VCaP (cell line): Measurements from ENCODE around the gene PGGT1B.
A peak's percentile ranks its signal among the peaks of the same experiment; 100 is the strongest.

ENCODE experiments used
- H3K27ac ChIP-seq: fragments of 450-650 bp; 2 replicates; pipeline ENCODE4 v1.5.1; 2017
- TF ChIP-seq, protein P1 (sequence below): fragments of 450-650 bp; conservative IDR thresholded peaks from 2 replicates; pipeline ENCODE4 v1.5.1; 2017; ENCODE audit warnings: mild to moderate bottlenecking, moderate library complexity

PGGT1B gene

DNA sequence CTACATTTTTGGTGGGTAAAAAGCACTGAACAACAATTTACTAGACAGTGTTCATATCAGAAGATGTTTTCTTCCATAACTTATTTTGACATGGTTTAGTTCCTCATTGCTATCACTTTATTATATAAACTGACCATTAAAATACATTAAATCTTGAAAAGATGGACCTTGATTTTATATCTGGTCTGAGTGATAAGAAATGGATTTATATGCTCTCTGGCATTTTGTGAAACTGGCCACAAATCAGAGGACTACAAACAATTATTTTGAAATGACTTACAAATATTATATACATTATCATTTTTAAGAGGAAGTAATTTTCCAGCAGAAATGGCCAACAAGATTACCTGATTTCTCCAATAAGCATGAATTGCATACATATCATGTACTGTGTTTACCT lies 69.4 kb downstream of the PGGT1B start:
- no peak overlapping the region for H3K27ac ChIP-seq
- TF ChIP-seq, protein P1, sequence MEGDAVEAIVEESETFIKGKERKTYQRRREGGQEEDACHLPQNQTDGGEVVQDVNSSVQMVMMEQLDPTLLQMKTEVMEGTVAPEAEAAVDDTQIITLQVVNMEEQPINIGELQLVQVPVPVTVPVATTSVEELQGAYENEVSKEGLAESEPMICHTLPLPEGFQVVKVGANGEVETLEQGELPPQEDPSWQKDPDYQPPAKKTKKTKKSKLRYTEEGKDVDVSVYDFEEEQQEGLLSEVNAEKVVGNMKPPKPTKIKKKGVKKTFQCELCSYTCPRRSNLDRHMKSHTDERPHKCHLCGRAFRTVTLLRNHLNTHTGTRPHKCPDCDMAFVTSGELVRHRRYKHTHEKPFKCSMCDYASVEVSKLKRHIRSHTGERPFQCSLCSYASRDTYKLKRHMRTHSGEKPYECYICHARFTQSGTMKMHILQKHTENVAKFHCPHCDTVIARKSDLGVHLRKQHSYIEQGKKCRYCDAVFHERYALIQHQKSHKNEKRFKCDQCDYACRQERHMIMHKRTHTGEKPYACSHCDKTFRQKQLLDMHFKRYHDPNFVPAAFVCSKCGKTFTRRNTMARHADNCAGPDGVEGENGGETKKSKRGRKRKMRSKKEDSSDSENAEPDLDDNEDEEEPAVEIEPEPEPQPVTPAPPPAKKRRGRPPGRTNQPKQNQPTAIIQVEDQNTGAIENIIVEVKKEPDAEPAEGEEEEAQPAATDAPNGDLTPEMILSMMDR: no peak

DNA sequence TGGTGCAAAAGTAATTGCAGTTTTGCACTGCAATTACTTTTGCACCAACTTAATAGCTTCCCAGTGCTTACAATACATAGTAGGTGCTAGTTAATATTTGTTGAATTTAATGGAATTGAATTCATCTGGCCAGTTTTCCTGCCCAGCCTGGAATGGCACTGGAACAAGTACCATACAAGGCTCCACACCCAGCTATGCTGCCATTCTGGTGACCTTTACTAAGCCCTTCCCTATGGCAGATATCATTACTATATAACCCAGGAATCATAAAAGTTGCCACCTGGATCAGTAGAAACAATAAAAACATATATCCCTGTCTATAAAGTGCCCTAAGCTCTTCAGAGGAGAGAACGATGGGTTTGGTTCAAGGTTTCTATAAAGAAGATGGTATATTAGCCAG lies 70.6 kb downstream of the PGGT1B start:
- TF ChIP-seq, protein P1: no peak
- H3K27ac ChIP-seq: no peak overlapping the region

DNA sequence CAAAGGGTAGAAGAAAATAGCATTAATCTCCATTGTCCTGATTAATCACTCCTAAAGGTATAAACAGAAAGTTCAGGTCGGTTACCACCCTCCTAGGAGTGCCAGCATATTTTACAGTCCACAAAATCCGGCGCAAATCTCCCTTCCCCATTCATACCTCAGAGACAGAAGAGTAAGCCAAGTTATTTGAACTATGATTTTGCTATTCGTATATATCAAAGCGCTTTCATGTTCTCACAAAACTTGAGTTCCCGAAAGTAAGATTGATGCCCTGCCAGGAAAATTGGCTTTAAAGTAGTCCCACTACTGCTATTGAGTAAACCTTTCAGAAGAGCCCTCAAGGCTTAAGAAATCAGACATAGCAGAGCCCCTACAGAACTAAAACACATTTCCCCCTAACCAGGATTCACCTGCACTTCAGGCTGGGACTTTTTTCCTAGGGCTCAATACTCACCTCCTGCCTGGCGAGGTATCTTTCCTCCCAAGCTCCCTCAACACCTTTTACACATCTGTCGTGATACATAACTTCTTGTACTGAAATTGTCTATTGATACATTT lies 71.1 kb downstream of the PGGT1B start:
- TF ChIP-seq, protein P1: no peak
- no peak overlapping the region for H3K27ac ChIP-seq

DNA sequence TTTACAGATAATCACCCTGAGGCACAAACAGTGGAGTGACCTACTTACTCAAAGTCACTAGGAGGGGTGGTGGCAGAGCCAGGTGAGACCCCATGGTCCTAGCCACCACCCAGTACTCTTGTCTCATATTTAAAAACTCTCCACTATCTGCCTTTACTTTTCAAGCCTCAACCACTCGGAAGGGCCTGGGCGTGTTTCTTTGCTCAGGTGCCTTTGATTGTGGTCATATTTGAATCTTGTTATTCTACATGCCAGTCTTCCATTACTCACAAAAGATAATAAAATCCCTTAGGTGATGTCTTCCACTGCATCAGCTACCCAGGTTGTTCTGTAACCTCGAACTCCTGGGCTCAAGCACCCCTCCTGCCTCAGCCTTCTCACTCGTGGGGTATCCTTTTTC lies 72.3 kb downstream of the PGGT1B start:
- TF ChIP-seq, protein P1: no peak
- no peak overlapping the region for H3K27ac ChIP-seq

DNA sequence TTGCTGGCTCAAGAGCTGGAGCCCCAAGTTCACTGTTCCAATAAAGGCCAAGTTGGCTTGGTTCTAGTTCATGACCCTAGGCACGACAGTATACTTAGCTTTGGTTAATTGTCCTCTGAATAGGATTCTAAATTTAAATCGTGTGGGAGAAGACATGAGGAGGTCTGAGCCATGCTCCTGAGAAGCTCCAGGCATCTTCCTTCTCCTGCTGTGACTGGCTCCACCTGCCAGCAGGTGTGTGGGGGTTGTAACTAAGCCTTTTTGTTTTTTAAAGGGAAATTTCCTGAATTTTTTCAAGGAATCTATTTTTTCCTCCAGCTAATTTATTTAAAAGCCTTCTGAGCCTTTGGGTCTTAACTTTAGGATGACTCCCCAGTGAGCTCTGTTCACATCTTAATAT lies 72.8 kb downstream of the PGGT1B start:
- no peak overlapping the region for H3K27ac ChIP-seq
- TF ChIP-seq, protein P1: no peak

DNA sequence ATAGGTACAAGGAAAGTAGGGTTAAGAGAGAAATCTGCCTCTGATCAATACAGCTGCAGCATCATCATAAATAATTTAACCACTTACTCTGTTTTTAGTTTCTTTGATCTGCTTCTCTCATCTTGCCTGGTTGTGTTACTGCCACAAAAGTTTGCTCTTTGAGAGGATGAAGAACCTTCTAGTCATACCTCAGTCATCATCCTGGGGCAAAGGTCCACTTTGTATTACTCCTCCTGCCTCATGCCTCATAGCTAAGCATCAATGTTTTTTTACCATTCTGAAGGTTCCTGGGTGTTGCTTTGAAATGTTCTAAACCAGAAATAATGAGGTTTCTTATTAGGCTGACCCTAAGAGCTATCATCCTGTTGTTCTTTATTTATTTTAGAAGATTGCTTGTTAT lies 75.9 kb downstream of the PGGT1B start:
- peak overlapping the region; percentile 45 for H3K27ac ChIP-seq
- TF ChIP-seq, protein P1: no peak

DNA sequence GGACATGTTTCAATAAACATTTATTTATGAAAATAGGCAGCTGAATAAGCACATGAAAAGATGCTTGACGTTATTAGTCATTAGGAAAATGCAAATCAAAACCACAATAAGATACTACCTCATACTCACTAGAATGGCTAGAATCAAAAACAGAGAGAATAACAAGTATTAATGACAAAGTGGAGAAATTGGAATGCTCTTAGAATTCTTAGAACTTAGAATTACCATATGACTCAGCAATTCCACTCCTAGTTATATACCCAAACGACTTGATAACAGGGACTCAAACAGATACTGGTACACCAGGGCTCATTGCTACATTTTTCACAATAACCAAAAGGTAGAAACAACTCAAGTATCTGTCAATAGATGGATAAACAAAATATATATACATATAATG lies 77.9 kb downstream of the PGGT1B start:
- TF ChIP-seq, protein P1: no peak
- no peak overlapping the region for H3K27ac ChIP-seq

DNA sequence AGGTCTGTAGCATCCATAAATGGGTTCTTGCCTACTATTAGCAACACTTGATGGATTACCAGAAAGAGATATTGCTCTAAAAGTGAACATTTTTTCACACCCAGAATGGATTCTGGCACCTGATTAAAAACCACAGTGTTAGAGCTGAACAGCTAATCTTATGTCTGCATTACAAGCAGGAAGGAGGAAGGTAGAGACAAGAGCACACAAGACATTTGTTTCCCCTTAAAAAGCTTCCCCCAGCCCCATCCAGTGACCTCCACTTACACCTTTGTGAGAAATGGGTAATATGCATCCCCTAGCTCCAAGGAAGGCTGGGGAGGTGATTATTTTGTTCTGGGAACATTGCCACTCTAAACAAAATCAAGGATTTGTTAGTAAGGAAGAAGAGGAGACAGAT lies 80.9 kb downstream of the PGGT1B start:
- no peak overlapping the region for H3K27ac ChIP-seq
- TF ChIP-seq, protein P1: no peak
